Esophagus squamous epithelium (tissue), 4 donors: ENCODE measurements around the gene ARHGAP12.

Source experiments
- CTCF ChIP-seq, 6 experiments: fragments of 450-650 bp in 4 of 6; fragments of 200-600 bp in 2 of 6; sonication (generic) in 2 of 6; IDR thresholded peaks; one replicate each; pipeline ENCODE4 v1.5.1; 2016 to 2019; ENCODE audit warnings: antibody characterized with exemption in 6 of 6, mild to moderate bottlenecking in 4 of 6, moderate library complexity in 4 of 6
- POLR2A ChIP-seq, 4 donors: fragments of 450-650 bp; IDR thresholded peaks; one replicate each; pipeline ENCODE4 v1.6.1; 2017; ENCODE audit warnings: antibody characterized with exemption in 4 of 4, mild to moderate bottlenecking in 4 of 4, moderate library complexity in 3 of 4

- TF ChIP-seq POLR2A (IDR thresholded peaks at IDR 0.05) (no peak), CTCF (IDR thresholded peaks at IDR 0.05) (no peak)
Measured at GRCh38 chr10:31758495-31758894, 170.1 kb downstream of the ARHGAP12 start.
